NCI-H1048 (cell line): ENCODE measurements around the gene CPOX.

ENCODE experiments used
- DNase-seq: peaks from one replicate; lab custom pipeline; 2025; lab: John Stamatoyannopoulos, UW

CPOX gene

GRCh38 chr3:98596087-98596486 lies 2.7 kb upstream of the CPOX start:
- no peak for DNase-seq

GRCh38 chr3:98594628-98595324 lies 1.4 kb upstream of the CPOX start:
- no peak for DNase-seq

- no peak for DNase-seq
These were observed 971 bp downstream of the CPOX start for GRCh38 chr3:98592345-98592935.

- DNase-seq, result no peak
These were observed 3.9 kb downstream of the CPOX start for GRCh38 chr3:98589331-98590036.

- DNase-seq, result no peak
These were observed 5.3 kb downstream of the CPOX start for GRCh38 chr3:98588065-98588464.

- no peak for DNase-seq
These were observed 5.8 kb downstream of the CPOX start for GRCh38 chr3:98587654-98588053.

- no peak for DNase-seq
These were observed 8.9 kb downstream of the CPOX start for GRCh38 chr3:98584547-98584946.

GRCh38 chr3:98583766-98584165 lies 9.6 kb downstream of the CPOX start:
- DNase-seq, result no peak

- DNase-seq, result no peak
These were observed 11.4 kb downstream of the CPOX start for GRCh38 chr3:98582042-98582441.

- no peak for DNase-seq
These were observed 11.9 kb downstream of the CPOX start for GRCh38 chr3:98581474-98581873.

GRCh38 chr3:98580401-98581386 lies 12.7 kb downstream of the CPOX start:
- DNase-seq, result no peak

GRCh38 chr3:98577178-98577895 lies 16.1 kb downstream of the CPOX start:
- DNase-seq, result no peak

- no peak for DNase-seq
These were observed 19.3 kb downstream of the CPOX start for GRCh38 chr3:98574132-98574531.

GRCh38 chr3:98573181-98573728 lies 20.2 kb downstream of the CPOX start:
- no peak for DNase-seq

- no peak for DNase-seq
These were observed 25.0 kb downstream of the CPOX start for GRCh38 chr3:98568402-98568801.

GRCh38 chr3:98567666-98568270 lies 25.6 kb downstream of the CPOX start:
- DNase-seq, result no peak

- DNase-seq, result no peak
These were observed 27.6 kb downstream of the CPOX start for GRCh38 chr3:98565843-98566242.

- no peak for DNase-seq
These were observed 28.2 kb downstream of the CPOX start for GRCh38 chr3:98565237-98565643.

GRCh38 chr3:98564282-98565005 lies 29.0 kb downstream of the CPOX start:
- no peak for DNase-seq

- DNase-seq, result no peak
These were observed 29.6 kb downstream of the CPOX start for GRCh38 chr3:98563661-98564281.
